AG20443 (cell line): ENCODE results near the gene NTM.
A peak's percentile ranks its signal among the peaks of the same experiment; 100 is the strongest.

Source experiments
- DNase-seq: peaks from one replicate; pipeline ENCODE4 v3.0.0; 2012; ENCODE audit warnings: low spot score, mixed read lengths

Gene NTM

DNA sequence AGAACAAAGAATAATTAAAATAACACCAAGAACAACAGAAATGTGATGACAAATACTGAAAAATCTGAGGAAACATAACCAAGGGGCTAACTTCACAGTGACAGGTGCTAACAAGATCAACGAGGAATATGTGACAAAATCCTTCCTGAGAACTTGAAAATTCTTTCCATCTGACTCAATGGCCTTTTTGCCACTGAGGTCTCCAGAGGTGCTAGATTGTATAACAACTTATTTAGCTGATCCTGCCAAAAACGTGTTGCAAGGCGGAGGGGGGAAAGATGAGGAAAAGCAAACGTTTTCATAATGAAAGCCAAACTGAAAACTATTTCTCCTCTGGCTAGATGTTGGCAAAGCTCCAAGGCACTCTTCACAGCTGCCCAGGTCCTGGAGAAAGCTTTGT, 364.5 kb downstream of the NTM start:
- DNase-seq, result no peak

DNA sequence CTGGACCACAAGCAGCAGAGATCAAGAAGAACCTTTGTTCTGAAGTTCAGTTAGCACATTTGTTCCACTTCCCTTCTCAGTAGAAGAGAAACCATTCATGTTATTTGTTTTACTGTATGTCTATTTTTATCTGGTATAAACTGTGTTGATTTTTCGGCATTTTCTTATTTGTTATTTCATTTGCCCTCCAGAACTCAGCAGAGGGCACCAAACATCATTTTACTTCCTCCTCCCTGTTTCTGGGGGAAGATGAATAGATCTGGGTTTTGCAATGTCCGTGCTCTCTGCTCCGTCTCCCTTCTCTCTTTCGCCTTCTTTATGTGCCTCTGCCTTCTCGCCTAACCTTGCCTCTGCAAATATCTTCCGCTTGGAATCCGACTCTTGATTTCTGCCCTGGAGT, 366.9 kb downstream of the NTM start:
- peak; percentile 56 for DNase-seq

DNA sequence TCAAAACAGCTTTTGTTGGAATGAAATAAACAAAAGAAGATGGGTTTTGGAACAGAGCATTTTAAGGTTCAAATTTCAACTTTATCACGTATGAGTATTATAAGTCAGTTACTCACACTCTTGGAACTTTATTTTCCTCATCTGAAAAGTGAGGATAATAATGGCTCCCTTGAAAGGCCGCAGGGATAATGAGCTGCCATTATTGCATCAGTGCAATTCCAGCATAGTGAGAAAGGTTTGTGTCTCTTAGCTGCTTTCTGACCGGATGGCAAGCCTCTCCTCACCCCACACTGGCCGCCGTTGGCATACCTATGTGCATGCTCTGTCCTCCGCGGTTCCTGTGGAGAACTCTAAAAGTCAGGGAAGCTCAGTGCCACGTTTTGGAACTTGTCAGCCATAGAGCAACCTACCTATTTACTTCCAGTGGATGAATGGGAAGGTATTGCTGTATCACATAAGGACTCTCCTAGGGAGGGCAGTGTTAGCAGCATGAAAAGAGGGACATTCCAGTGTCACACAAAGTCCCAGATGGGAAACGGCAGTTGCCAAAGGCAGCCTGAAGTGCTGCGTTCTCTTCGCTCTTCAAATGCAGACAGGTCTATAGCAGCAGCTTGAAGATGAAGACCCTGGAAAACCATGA, 368.9 kb downstream of the NTM start:
- DNase-seq, result no peak

DNA sequence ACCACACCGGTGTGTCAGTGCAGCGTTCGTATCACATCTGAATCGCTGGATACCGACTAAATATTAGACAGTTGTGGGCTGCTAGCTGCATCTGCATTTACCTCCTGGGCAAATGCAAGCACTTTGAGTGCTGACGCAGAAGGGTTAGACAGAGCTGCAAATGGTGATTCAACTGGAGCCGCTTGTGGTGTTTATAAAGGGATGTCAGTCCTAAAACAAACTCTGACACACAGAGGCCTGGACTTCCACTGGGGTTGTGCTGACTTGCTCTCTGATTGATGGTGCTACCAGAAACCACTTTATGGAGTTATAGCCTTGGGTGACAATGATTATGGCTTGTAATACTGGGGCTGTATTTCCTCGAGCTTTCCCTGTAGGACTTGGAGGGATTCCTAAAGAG, 374.4 kb downstream of the NTM start:
- peak; percentile 48 for DNase-seq

DNA sequence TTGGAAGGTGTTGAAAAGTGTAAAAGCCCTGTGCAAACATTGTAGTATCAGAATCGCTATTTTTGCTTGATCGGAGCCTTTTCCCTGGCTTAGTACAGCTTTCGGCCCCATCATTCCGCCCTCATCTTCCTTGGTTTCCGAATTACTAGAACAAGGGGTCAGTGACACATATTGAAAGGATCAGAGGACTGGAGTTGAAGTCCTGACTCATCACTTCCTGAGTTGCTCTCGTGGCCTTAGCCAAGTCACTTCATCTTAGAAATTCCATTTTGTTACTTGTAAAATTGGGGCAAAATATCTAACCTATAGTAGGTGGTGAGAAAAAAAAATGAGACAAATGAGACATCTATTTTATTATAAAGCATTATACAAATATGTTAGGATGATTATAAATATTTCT, 375.0 kb downstream of the NTM start:
- DNase-seq, result peak; percentile 45

DNA sequence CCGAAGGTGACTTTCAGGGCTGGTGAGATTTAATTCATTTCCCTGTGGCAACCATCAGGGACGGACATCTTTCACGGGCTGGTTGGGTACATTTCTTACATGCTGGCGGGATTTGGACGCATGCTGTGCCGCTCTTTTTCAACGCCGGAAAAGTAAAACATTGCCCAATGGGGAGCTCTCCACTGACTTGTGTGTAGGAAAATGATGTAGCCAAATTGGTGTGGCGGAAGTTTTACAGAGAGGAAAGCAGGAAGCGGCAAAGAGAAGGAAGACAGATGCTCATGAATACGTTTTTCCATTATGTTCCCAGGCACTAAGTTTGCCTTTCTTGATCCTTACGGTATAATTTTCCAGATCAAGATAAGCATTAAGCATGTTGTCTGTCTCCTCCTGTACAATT, 375.8 kb downstream of the NTM start:
- no peak for DNase-seq

DNA sequence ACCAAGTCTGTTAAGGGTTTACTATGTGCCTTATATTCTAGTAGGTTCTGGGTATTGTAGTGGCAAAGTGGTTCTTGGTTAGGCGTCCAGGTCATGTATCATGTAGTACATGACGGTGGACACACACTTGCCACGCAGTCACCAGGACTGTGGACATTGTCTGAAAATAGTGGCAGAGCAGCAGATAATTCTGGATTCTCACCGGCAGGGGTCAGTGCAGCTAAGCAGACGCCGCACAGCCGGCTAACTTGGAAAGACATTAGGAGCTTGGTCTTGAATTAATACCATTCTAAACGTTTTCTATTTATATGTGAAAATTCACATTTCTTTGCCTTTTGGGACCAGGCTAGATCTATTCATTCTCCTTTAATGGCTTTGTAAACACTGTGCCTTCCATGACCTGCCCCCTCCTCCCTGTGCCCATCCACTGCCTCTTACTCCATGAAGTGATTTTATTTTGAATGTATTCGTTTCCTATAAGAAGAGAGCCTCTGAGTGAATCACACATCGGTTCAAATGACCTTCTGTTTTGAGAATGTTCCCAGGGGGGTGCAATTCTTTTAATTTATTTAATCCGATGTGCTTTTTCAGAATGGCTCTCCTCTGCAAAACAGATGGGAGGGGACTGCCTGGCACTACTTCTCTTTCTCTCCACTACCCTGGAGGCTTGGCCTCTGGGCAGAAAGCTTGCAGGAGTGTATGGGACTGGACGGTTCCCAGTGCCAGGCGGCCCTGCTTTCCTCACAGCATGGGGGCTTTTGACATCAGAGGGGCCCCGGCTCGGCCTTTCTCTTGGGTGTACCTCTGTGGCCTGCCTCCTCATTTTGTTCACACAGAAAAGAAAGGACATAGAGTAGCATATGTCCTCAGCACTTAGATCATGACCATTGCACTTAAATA, 378.0 kb downstream of the NTM start:
- peak; percentile 78 for DNase-seq

DNA sequence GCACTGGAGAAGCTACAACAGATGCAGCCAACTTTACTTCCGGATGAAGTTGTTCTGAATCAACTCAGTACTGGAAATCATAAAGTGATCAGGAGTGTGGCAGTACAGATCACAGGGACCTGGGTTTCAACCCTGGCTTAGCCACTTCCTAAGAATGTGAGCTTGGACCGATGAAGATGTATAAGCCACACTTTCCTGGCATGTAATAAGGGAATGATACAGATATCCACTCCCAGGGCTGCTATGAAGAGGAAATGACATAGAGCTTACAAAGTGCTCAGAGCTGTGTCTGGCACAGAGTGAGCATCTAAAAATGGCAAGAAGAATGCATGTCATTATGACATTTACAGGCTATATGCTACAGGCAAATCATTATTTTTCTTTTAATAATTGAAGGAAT, 378.7 kb downstream of the NTM start:
- DNase-seq, result peak; percentile 82

DNA sequence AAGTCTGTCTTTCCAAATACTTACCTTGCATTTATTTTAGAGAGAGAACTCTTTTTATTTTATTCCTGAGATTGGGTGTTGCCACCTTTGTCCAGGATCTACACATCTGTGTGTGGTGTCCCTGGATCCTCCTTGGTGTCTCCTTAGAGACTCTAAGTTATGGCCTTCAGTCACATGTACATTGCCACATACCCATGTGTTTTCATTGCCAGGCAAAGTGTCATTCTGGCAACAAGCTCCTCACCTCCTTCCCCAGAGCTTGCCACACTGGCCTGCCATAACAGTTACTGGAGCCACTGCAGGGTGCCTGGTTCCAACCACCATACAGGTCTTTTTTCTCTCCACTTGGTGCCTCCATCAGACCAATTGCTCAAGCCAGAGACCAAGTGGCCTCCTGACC, 379.7 kb downstream of the NTM start:
- no peak for DNase-seq

DNA sequence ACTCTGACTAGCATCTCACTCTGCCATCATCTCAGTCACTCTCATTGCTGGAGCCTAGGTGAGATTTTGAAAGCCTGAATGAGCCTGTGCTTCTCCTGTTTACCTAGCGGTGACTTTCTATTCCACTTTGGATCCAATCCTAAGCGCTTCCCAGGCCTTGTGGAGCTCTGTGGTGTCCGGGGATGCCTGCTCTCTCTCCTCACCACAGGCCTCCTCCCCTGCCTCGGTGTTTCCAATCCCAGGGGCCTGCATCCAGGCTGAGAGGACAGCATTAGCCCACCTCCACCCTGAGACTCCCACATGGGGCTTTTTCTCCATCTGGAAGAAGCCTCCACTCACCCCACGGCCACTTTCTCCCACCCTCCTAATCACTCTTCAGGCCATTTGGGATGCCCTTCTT, 380.3 kb downstream of the NTM start:
- DNase-seq, result no peak

DNA sequence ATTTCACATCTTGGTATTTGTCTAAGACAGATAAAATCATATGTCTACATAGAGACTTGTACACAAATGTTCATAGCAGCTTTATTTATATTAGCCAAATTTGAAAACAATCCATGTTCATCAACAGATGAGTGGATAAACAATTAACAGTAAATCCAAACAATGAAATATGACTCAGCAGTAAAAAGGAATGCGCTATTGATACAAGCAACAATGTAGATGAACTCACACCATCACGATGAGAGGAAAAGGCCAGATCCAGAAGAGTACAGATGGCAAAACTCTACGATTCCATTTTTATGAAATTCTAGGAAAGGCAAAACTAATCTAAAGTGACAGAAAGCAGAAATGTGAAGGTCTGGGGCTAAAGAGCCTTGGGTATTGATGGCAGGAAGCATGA, 384.3 kb downstream of the NTM start:
- DNase-seq, result no peak

DNA sequence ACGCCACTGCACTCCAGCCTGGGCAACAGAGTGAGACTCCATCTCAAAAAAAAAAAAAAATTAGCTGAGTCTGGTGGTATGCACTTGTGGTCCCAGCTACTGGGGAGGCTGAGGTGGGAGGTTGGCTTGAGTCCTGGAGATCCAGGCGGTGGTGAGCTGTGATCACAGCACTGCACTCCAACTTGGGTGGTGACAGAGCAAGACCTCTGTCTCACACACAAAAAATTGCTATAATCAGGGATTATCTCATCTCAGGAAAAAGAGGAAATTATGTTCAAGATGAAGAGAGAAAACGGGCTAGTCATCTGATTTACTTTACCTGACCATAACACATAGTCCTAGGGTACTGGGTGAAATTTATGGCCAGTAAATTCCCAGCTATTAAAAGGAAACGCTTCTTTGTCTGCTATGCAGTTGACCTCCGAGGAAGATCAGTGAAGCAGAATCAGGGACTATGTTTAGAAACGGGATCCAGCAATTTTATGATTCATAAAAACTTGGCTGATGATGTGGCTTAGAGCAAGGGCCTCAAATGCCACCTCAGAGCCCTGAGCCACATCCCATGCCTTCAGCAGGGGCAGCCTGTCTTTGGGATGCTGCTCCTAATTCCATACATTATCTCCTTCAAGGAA, 386.2 kb downstream of the NTM start:
- peak; percentile 73 for DNase-seq

DNA sequence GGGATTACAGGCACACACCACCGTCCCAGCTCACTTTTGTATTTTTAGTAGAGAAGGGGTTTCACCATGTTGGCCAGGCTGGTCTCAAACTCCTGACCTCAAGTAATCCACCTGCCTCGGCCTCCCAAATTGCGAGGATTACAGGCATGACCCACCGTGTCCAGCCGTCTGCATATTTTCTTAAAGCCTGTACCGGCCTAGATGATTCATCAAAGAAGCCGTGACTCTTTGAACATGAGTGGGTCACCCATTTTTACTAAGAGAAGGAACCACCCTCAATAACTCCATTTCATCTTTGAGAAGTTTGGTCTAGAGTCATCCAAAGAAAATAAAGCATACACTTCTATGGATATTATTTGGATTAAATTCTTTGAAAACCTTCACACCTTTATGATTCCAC, 388.3 kb downstream of the NTM start:
- DNase-seq, result no peak

DNA sequence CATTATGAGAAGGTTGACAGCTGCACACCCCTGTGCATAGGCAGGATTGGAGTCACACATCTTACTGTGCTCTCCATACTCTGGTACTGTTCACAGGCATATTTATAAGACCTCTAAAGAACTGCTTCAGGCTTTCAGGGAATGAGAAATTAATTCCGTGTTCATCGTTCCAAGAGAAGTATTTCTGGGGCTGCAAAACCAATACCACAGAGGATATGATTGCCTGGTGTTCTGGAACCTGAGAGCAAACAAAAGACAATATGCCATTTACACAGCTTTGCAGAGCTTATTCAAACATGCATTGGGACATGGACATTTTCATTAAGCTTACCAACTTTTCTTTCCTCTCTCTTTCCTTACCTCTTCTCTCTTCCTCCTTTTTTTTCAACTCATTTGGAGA, 388.7 kb downstream of the NTM start:
- no peak for DNase-seq

DNA sequence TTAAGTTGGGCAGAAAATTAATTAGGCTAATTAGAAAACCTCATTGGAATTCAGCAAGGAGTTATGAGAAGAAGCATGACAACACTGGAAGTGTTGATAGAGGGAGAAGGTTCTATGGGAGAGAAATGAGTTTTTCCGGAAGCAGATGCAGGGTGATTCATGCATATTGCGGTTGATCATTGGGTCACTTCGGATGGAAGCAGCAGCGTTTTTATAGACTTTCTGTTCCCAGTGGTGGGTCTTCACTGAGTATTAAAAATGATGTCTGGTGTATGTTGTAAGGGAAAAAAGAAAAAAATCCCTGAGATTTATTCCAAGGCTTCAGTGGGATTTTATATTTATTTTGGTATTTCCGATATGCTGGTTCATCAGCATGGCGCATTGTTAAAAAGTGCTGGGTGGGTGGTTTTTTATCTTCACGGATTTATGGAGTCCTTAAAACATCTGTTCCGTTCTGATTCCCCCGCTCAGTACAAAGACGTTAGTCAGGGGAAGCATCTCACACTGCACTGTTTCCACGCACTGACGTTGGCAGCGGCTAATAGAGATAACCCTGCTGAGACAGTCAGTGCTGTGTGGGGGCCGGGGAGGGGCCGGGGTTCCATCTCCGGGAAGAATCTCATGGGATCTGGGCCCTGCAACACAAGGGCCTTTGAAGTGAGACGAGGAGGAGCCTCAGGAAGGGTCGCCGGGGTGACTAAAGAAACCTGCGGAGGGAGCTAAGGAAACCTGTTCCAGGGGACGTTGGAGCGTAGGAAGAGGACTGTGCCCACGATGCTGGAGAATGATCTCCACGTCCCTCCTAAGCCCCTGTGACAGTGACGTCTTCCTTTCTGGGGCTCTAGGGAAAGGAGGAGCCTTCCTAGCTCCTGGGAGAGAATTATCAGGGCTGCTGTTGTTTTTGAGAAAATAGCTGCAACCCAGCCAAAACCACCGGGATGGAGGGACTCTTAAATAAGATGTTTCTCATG, 390.0 kb downstream of the NTM start:
- peak; percentile 51 for DNase-seq

DNA sequence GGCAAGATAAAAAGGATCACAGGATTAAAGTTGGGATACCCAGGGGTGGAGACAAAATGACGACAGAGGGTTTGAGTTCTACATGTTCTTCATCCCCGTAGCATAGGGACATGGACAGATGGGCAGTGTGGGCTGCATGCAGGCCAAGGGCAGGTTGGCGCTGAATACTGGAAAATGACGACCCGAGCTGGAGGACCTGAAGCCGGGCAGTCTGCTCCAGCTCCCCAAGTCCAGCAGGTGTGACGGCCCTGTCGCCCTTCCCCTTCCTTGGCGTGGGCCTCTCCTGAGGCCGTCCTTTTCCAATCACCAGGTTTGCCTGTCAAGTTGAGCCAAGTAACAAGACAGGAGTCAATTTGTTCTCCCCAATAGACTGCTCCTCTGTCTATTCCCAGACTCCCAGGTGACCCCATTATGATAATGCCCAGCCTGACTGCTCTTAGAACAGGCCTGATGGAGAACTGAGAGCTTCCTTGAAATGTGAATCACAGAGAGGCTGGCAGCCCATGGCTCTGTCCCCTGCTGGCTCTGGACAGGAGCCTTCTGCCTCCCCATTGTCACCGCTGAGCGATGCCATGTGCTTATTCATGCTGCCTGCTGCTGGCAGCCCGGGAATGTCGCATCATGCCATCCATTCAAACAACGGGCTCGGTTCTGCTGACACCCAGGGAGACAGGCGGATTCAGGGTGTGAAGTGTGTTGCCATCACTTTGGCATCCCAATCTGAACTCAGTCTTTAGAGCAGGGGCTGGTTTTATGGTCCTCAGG, 392.1 kb downstream of the NTM start:
- no peak for DNase-seq

DNA sequence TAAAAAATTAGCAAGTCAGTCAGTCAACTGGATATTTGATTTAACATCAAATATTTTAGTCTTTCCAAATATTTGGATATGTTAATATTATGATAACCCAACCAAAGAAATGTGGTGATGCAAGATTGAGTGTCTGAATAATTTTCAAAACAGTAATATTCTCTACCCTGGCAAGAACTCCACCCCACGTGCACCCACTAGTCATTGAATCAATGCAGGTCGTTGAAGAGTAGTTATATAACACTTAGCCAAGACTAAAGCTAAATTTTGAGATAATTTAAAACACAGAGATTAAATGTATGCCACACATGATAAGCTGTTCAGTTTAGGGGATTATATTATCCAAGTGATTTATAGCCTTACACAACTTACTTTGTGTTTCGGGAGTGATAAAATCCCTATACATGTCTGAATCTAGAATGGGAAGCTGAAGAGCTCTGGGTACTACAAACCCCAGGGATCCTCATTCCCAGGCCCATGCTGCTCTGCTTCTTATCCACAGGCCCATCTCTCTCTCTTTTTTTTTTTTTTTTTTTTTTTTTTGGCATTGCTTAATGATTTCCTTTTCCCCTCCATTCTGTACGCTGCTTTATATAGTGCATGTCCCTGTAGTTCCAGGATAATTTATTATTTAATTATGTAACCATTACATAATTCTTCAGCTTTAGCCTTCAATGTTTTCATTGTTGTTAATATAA, 392.9 kb downstream of the NTM start:
- no peak for DNase-seq

DNA sequence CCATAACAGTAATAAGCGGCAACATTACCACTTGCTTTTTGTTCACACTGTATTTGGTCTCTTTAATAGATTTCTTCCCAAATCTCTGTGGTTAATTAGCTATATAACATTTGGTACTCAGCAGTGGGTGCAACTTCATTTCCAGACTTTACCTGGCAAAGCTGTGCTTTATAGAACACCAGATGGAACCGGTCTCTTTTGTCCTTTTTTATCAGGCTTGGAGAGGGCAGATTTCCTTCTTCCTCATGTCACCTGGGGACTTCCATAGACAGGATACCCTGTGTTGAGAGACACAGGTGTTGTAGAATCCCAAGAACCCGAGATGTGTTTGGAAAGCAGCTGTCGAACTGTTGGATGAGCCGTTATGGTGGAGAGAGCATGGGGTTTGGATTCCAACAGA, 393.7 kb downstream of the NTM start:
- DNase-seq, result no peak

DNA sequence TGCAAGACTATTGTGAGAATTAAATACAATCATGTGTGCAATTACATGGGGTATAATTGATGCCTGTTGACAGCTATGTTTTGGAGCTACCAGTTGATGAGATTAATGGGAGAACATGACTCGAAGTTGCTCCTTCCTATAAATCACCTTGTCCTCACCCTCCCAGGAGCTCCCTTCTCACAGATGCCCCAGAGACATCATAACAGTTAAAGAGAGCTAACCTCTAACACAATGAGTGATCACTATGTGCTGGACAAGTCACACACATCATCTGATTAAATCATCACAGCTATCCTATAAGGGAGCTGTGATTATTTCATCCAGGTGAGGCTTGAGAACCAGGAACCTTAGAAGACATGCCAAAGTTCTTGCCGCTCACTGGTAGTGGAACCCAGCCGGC, 394.2 kb downstream of the NTM start:
- no peak for DNase-seq

DNA sequence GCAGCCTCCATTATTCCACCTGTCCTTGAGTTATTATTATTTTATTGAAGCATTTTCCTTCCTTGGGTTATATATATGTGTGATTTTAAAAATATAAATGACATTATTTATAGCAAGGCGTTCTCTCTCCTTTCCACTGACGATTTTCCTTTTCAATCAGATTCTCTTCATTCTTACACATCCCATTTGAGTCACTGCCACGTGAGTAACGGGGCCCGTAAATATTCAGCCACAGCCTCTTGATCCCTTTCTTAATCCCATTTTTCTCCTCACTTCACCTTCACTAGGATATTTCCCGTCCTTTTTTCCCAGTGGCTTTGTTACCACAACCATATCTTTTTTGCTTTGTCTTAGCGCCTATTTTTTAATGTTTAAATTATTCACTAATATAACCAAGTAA, 396.2 kb downstream of the NTM start:
- DNase-seq, result no peak

DNA sequence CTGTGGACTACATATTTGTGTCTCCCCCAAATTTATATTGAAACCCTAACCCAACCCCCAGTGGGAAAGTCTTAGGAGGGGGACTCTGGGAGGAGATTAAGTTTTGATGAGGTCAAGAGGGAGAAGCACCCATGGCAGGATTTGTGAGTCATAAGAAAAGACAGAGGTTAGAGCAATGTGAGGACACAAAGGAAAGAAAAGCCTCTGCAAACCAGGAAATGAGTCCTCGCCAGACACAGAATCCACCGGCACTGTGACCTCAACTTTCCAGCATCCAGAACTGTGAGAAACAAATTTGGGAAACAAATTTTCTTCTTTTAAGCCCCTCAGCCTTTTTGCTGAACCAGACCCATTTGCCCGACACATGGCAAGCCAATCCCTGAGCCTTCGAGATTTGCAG, 397.0 kb downstream of the NTM start:
- DNase-seq, result no peak
